ENCODE measurements around the gene PTCD1. TPM values are rescaled to one million over a fixed set of nuclear protein-coding genes. Genes with fewer than 3 reads are reported as not detected.

Gene PTCD1
- total RNA-seq, 2 donors from 2014 or later = 4.4 to 4.5 TPM

GRCh38 chr7:99373091-99374066, 65.2 kb downstream of the PTCD1 start:
- ATAC-seq (no peak), DNase-seq (ENCODE audit: low spot score in 2 of 2) (no peak)
- Mint-ChIP-seq H3K9me3 (no peaks in the 10 kb centered on the region), H3K36me3 (peaks cover 0 to 9% of the 10 kb centered on the region in 2 donors), H3K27ac (peak overlapping the region; percentile 44 to 85)

GRCh38 chr7:99372275-99373090, 66.1 kb downstream of the PTCD1 start:
- H3K27ac Mint-ChIP-seq = peak overlapping the region; percentile 13 to 85
- no peaks in the 10 kb centered on the region for H3K9me3 Mint-ChIP-seq
- DNase-seq (ENCODE audit: low spot score in 2 of 2) = no peak
- no peak for ATAC-seq
- peaks cover 0 to 2% of the 10 kb centered on the region in 2 donors for H3K36me3 Mint-ChIP-seq

- no peak overlapping the region for H3K27ac Mint-ChIP-seq
- ATAC-seq (no peak), DNase-seq (ENCODE audit: low spot score in 2 of 2) (no peak)
- H3K9me3 Mint-ChIP-seq = no peaks in the 10 kb centered on the region
- H3K36me3 Mint-ChIP-seq = peaks cover 0 to 5% of the 10 kb centered on the region in 2 donors
These were observed 67.2 kb downstream of the PTCD1 start for GRCh38 chr7:99371376-99371920.

- peaks cover 5 to 14% of the 10 kb centered on the region in 2 donors for H3K36me3 Mint-ChIP-seq
- DNase-seq (ENCODE audit: low spot score in 2 of 2) (no peak), ATAC-seq (no peak)
- no peaks in the 10 kb centered on the region for H3K9me3 Mint-ChIP-seq
- H3K27ac Mint-ChIP-seq = peak overlapping the region; percentile 46 to 81
These were observed 68.7 kb downstream of the PTCD1 start for GRCh38 chr7:99369767-99370391.

- ATAC-seq = no peak
- Mint-ChIP-seq H3K36me3 (peaks cover 5 to 14% of the 10 kb centered on the region in 2 donors), H3K9me3 (no peaks in the 10 kb centered on the region), H3K27ac (peak overlapping the region in 1 of 2 donors; percentile 68)
- no peak for DNase-seq (ENCODE audit: low spot score in 2 of 2)
These were observed 69.7 kb downstream of the PTCD1 start for GRCh38 chr7:99368750-99369389.

Other genes starting within 250 kb of the PTCD1 start
- gene KPNA7, start 230.7 kb downstream of the PTCD1 start, total RNA-seq = under 1 TPM in 1 of 2 donors, not detected in 1; 0.20 TPM
- under 1 TPM in 1 of 2 donors, not detected in 1; 0.11 TPM for gene MYH16, start 166.0 kb downstream of the PTCD1 start, total RNA-seq
- gene ARPC1A, start 112.9 kb downstream of the PTCD1 start, total RNA-seq = 10 to 100 TPM; 43.5 to 57.2 TPM
- gene ARPC1B, start 64.1 kb downstream of the PTCD1 start, total RNA-seq = 100 to 1,000 TPM; 254 to 333 TPM
- 100 to 1,000 TPM; 101 to 148 TPM for gene PDAP1, start 30.2 kb downstream of the PTCD1 start, total RNA-seq
- 100 to 1,000 TPM; 131 to 135 TPM for gene BUD31, start 29.8 kb downstream of the PTCD1 start, total RNA-seq
- 10 to 100 TPM; 47.5 to 62.1 TPM for gene CPSF4, start 145 bp upstream of the PTCD1 start, total RNA-seq
- 100 to 1,000 TPM; 287 to 438 TPM for gene ATP5MF, start 27.4 kb upstream of the PTCD1 start, total RNA-seq
- gene ZNF789, start 34.1 kb upstream of the PTCD1 start, total RNA-seq = 10 to 100 TPM; 21.5 to 49.7 TPM
- gene ZNF394, start 61.5 kb upstream of the PTCD1 start, total RNA-seq = 10 to 100 TPM; 25.0 to 50.7 TPM
- 10 to 100 TPM in 1 of 2 donors, 1 to 10 TPM in 1; 9.6 to 14.0 TPM for gene ZKSCAN5, start 65.9 kb upstream of the PTCD1 start, total RNA-seq
- 1 to 10 TPM; 2.2 to 5.4 TPM for gene FAM200A, start 113.3 kb upstream of the PTCD1 start, total RNA-seq
- 10 to 100 TPM; 50.8 to 66.7 TPM for gene ZNF655, start 119.8 kb upstream of the PTCD1 start, total RNA-seq
- 1 to 10 TPM in 1 of 2 donors, under 1 TPM in 1; 0.76 to 4.1 TPM for gene TMEM225B, start 159.5 kb upstream of the PTCD1 start, total RNA-seq
- 10 to 100 TPM; 30.7 to 31.8 TPM for gene ZSCAN25, start 178.1 kb upstream of the PTCD1 start, total RNA-seq
- gene CYP3A5, start 241.2 kb upstream of the PTCD1 start, total RNA-seq = under 1 TPM in 1 of 2 donors, not detected in 1; 0.41 TPM